Left renal cortex interstitium (tissue), 4 donors: Measurements from ENCODE around the gene CBL. TPM values are rescaled to one million over a fixed set of nuclear protein-coding genes. Genes with fewer than 3 reads are reported as not detected.

Experiments used
- DNase-seq, 4 donors: peaks; one replicate each; pipeline ENCODE4 v3.0.0-alpha.2; 2013; ENCODE audit warnings: low read depth in 4 of 4, low spot score in 2 of 4, missing footprints in 1 of 4
- polyA plus RNA-seq, 4 donors: library from polyadenylated mRNA; unstranded; fragments of 120-200 nt; gene quantifications; one replicate each; pipeline ENCODE4 v1.2.1, GENCODE V29; 2013; ENCODE audit not compliant: insufficient read length in 4 of 4

Gene CBL
- polyA plus RNA-seq, 4 donors: 16.1 to 20.9 (median 18.6) TPM

GRCh38 chr11:119320776-119321524, 114.8 kb downstream of the CBL start:
- no peak for DNase-seq

- DNase-seq: no peak
These were observed 116.2 kb downstream of the CBL start for GRCh38 chr11:119322360-119322739.

- no peak for DNase-seq
These were observed 116.9 kb downstream of the CBL start for GRCh38 chr11:119322921-119323531.

- DNase-seq: no peak
These were observed 117.4 kb downstream of the CBL start for GRCh38 chr11:119323532-119324033.

GRCh38 chr11:119324189-119324588, 118.0 kb downstream of the CBL start:
- DNase-seq: no peak

GRCh38 chr11:119329320-119329719, 123.2 kb downstream of the CBL start:
- no peak for DNase-seq

- DNase-seq: no peak
These were observed 124.1 kb downstream of the CBL start for GRCh38 chr11:119330237-119330636.

- DNase-seq: no peak
These were observed 126.1 kb downstream of the CBL start for GRCh38 chr11:119332111-119332765.

- peak in 3 of 4 donors; percentile 92 to 99 (median 97) for DNase-seq
These were observed 128.2 kb downstream of the CBL start, which contains the start of gene RNF26 for GRCh38 chr11:119334174-119334930. RNF26 (plus strand) TSS chr11:119334527; CDS start chr11:119335123, 596 bp downstream.

GRCh38 chr11:119335091-119335654, 129.0 kb downstream of the CBL start:
- no peak for DNase-seq

GRCh38 chr11:119335655-119336543, 129.8 kb downstream of the CBL start:
- no peak for DNase-seq

GRCh38 chr11:119336744-119337469, 130.8 kb downstream of the CBL start:
- DNase-seq: no peak

GRCh38 chr11:119337581-119338317, 131.6 kb downstream of the CBL start:
- DNase-seq: no peak

- DNase-seq: no peak
These were observed 132.3 kb downstream of the CBL start for GRCh38 chr11:119338318-119338890.

GRCh38 chr11:119338965-119339588, 132.9 kb downstream of the CBL start:
- DNase-seq: no peak

GRCh38 chr11:119339589-119340334, 133.6 kb downstream of the CBL start:
- DNase-seq: no peak
